GM12878 (cell line): Measurements from ENCODE around the gene SLC38A3. TPM values are rescaled to one million over a fixed set of nuclear protein-coding genes. Genes with fewer than 3 reads are reported as not detected.

Experiments
- ATAC-seq: fragments of 200-7000 bp; cut with Tn5 transposase; 3 replicates; pipeline ENCODE4 v1.9.1; 2020; ENCODE audit warnings: mild to moderate bottlenecking, moderate library complexity
- BruUV-seq: library from RNA; stranded (reverse); fragments of 400-500 nt; replicated peaks from 2 replicates; lab custom pipeline; 2021; lab: Mats Ljungman, UMichigan
- CTCF ChIA-PET: fragments of 300-600 bp; sonication (Branson Sonifier 250); formaldehyde crosslinking; extraction: SDS; loops from one replicate; lab custom pipeline; 2021; ENCODE audit warnings: inconsistent platforms; lab: Yijun Ruan, JAX
- POLR2A ChIA-PET: fragments of 350-600 bp; formaldehyde crosslinking; extraction: SDS; loops from one replicate; lab custom pipeline; 2021; ENCODE audit warnings: inconsistent platforms; lab: Charles Lee
- RAD21 ChIA-PET: fragments of 300-600 bp; sonication (Branson Sonifier 250); formaldehyde crosslinking; loops from one replicate; lab custom pipeline; 2023; ENCODE audit warnings: antibody characterized with exemption; ENCODE audit not compliant: unreplicated experiment; lab: Charles Lee
- SMC1A ChIA-PET: fragments of 300-600 bp; sonication (Branson Sonifier 250); formaldehyde crosslinking; loops from one replicate; lab custom pipeline; 2023; ENCODE audit not compliant: unreplicated experiment, uncharacterized antibody; lab: Charles Lee
- DNase-seq: peaks from one replicate; pipeline ENCODE4 v3.0.0-alpha.2; 2011; ENCODE audit warnings: low read depth, low spot score
- FAIRE-seq: peaks from 3 replicates; lab custom pipeline; 2011; peaks lifted over from hg19 to GRCh38; lab: Jason Lieb, UNC
- H2AFZ ChIP-seq: 2 replicates; pipeline ENCODE4 v1.6.0; 2011; ENCODE audit warnings: low read depth, low read length, control low read depth; ENCODE audit not compliant: control insufficient read depth
- H3K27ac ChIP-seq: 2 replicates; pipeline ENCODE4 v1.5.1; 2011; ENCODE audit warnings: control low read depth; ENCODE audit not compliant: control insufficient read depth, insufficient read depth
- H3K27me3 ChIP-seq, 2 experiments: replicated peaks in 1 of 2; 2 replicates each; pipeline versions ENCODE4 v1.6.0 to v1.6.1; 2011; ENCODE audit warnings: low read length in 1 of 2; ENCODE audit not compliant: control insufficient read depth in 2 of 2, insufficient read depth in 2 of 2
- H3K36me3 ChIP-seq, 2 experiments: 2 replicates each; pipeline ENCODE4 v1.5.1; 2011; ENCODE audit warnings: low read length in 1 of 2; ENCODE audit not compliant: control insufficient read depth in 2 of 2, insufficient read depth in 2 of 2
- H3K4me1 ChIP-seq: 2 replicates; pipeline ENCODE4 v1.6.1; 2011; ENCODE audit warnings: mild to moderate bottlenecking, low read length, moderate library complexity, mixed read lengths; ENCODE audit not compliant: control insufficient read depth, insufficient read depth
- H3K4me2 ChIP-seq: 2 replicates; pipeline ENCODE4 v1.6.0; 2011; ENCODE audit warnings: control low read depth; ENCODE audit not compliant: control insufficient read depth, insufficient read depth
- H3K4me3 ChIP-seq: fragments of 200-600 bp; sonication (generic); 2 replicates; pipeline ENCODE4 v1.5.1; 2016
- H3K79me2 ChIP-seq: 2 replicates; pipeline ENCODE4 v1.6.0; 2011; ENCODE audit warnings: low read length; ENCODE audit not compliant: control insufficient read depth, insufficient read depth
- H3K9ac ChIP-seq: 2 replicates; pipeline ENCODE4 v1.8.0; 2011; ENCODE audit warnings: low read length, control low read depth, mixed read lengths; ENCODE audit not compliant: control insufficient read depth, insufficient read depth
- H3K9me3 ChIP-seq: replicated peaks from 3 replicates; pipeline ENCODE4 v1.5.1; 2011; ENCODE audit warnings: mild to moderate bottlenecking, low read length; ENCODE audit not compliant: control insufficient read depth, insufficient read depth
- H4K20me1 ChIP-seq: 2 replicates; pipeline ENCODE4 v1.6.0; 2011; ENCODE audit not compliant: control insufficient read depth, insufficient read depth
- ATF7 ChIP-seq: fragments of 450-650 bp; IDR thresholded peaks from 2 replicates; pipeline ENCODE4 v1.6.1; 2016; ENCODE audit warnings: low read depth, mild to moderate bottlenecking
- ETV6 ChIP-seq, 2 experiments: fragments of 450-650 bp in 1 of 2; IDR thresholded peaks in 1 of 2; conservative IDR thresholded peaks in 1 of 2; 2 replicates each; pipeline ENCODE4 v1.6.1; 2014; ENCODE audit warnings: antibody characterized with exemption in 1 of 2, borderline replicate concordance in 1 of 2, low read depth in 1 of 2, mild to moderate bottlenecking in 1 of 2, moderate library complexity in 1 of 2
- MTA2 ChIP-seq: fragments of 450-650 bp; IDR thresholded peaks from 2 replicates; pipeline ENCODE4 v1.6.1; 2016; ENCODE audit warnings: low read depth, mild to moderate bottlenecking, moderate library complexity
- NFIC ChIP-seq: IDR thresholded peaks from 2 replicates; pipeline ENCODE4 v1.6.1; 2012; ENCODE audit warnings: low read depth, mild to moderate bottlenecking, inconsistent platforms, low read length, moderate library complexity
- TCF7 ChIP-seq: IDR thresholded peaks from 2 replicates; pipeline ENCODE4 v1.6.1; 2014; ENCODE audit warnings: antibody characterized with exemption, borderline replicate concordance
- WGBS: methylation state at CpG from one replicate; pipeline ENCODE4 v1.1.6; 2016; ENCODE audit warnings: low lambda C conversion rate; ENCODE audit not compliant: insufficient replicate concordance, insufficient coverage; ENCODE audit errors: missing lambda C conversion rate; 5-methylcytosine and 5-hydroxymethylcytosine counted together
- in situ Hi-C: fragments of 300-500 bp; cut with MboI; formaldehyde crosslinking; loops from 9 replicates; pipeline ENCODE4 v1.14.3; 2018; ENCODE audit warnings: mixed read lengths
- intact Hi-C: fragments of 100-400 bp; cut with micrococcal nuclease; formaldehyde crosslinking; loops from one replicate; pipeline ENCODE4 v1.14.2; 2022; ENCODE audit not compliant: unreplicated experiment
- polyA plus RNA-seq, 11 experiments: library from polyadenylated mRNA; depleted of rRNA in 4 of 11; unstranded in 6 of 11; stranded (reverse) in 5 of 11; fragments of >200 nt; fragmentation: Nextera tagmentation in 4 of 11; fragmentation: Illumina TruSeq in 1 of 11; extraction: Ambion mirVana in 4 of 11; extraction: Trizol in 1 of 11; gene quantifications; 1 replicate in 1 of 11; 2 replicates in 10 of 11; pipeline versions ENCODE4 v1.2.1 to v1.2.3, GENCODE V29; 2011 to 2016; ENCODE audit warnings: inconsistent platforms in 2 of 11, missing spikeins in 2 of 11, low read depth in 1 of 11
- total RNA-seq, 4 experiments: library from RNA; depleted of rRNA in 3 of 4; stranded (reverse); fragments of >200 nt in 3 of 4; fragmentation: Illumina TruSeq in 1 of 4; extraction: Trizol in 1 of 4; gene quantifications; 2 replicates each; pipeline versions ENCODE4 v1.2.1 to v1.2.3, GENCODE V29; 2013 to 2021
- TF ChIP-seq, protein P1 (sequence below): IDR thresholded peaks from 2 replicates; pipeline ENCODE4 v1.6.1; 2011; ENCODE audit warnings: borderline replicate concordance, low read depth, mild to moderate bottlenecking, moderate library complexity, mixed read lengths, low read length; ENCODE audit not compliant: insufficient read depth; ENCODE audit errors: extremely low read length
- TF ChIP-seq, protein P2 (sequence below): fragments of 450-650 bp; IDR thresholded peaks from 2 replicates; pipeline ENCODE4 v1.6.1; 2017; ENCODE audit warnings: mild to moderate bottlenecking, moderate library complexity
- TF ChIP-seq, protein P3 (sequence below): fragments of 450-650 bp; IDR thresholded peaks from 2 replicates; pipeline ENCODE4 v1.6.1; 2016; ENCODE audit warnings: mild to moderate bottlenecking

Gene SLC38A3
- total and polyA plus RNA-seq, 10 of the 15 experiments (the other 5 are each of a cell fraction or from before 2014, with no cell fraction given), result 0.14 TPM; not detected in 9

GRCh38 chr3:50167841-50168209, 37.2 kb upstream of the SLC38A3 start:
- Histone ChIP-seq H3K27ac (no peak overlapping the region), H3K27me3 (no peaks in the 10 kb centered on the region; a peak in 1 of 4 replicates), H3K4me3 (no peak overlapping the region), H3K36me3 (no peaks in the 10 kb centered on the region), H3K9me3 (no peaks in the 10 kb centered on the region), H3K9ac (no peak overlapping the region), H3K4me2 (no peak overlapping the region), H3K4me1 (no peaks in the 10 kb centered on the region), H4K20me1 (no peaks in the 10 kb centered on the region; the same call in 1 of the 2 replicates), H2AFZ (no peak overlapping the region), H3K79me2 (no peaks in the 10 kb centered on the region)
- ChIA-PET RAD21 (no interaction called here), SMC1A (no interaction called here), CTCF (no interaction called here), POLR2A (no interaction called here)
- in situ Hi-C loops, result no loop called here
- WGBS, result 40% methylated on average over 7 of the region's 7 CpGs
- DNase-seq (no peak), FAIRE-seq (no peak), ATAC-seq (no peak)
- TF ChIP-seq, protein P1, sequence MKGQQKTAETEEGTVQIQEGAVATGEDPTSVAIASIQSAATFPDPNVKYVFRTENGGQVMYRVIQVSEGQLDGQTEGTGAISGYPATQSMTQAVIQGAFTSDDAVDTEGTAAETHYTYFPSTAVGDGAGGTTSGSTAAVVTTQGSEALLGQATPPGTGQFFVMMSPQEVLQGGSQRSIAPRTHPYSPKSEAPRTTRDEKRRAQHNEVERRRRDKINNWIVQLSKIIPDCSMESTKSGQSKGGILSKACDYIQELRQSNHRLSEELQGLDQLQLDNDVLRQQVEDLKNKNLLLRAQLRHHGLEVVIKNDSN, result no peak
- no peak for TF ChIP-seq TCF7
- TF ChIP-seq, protein P2, sequence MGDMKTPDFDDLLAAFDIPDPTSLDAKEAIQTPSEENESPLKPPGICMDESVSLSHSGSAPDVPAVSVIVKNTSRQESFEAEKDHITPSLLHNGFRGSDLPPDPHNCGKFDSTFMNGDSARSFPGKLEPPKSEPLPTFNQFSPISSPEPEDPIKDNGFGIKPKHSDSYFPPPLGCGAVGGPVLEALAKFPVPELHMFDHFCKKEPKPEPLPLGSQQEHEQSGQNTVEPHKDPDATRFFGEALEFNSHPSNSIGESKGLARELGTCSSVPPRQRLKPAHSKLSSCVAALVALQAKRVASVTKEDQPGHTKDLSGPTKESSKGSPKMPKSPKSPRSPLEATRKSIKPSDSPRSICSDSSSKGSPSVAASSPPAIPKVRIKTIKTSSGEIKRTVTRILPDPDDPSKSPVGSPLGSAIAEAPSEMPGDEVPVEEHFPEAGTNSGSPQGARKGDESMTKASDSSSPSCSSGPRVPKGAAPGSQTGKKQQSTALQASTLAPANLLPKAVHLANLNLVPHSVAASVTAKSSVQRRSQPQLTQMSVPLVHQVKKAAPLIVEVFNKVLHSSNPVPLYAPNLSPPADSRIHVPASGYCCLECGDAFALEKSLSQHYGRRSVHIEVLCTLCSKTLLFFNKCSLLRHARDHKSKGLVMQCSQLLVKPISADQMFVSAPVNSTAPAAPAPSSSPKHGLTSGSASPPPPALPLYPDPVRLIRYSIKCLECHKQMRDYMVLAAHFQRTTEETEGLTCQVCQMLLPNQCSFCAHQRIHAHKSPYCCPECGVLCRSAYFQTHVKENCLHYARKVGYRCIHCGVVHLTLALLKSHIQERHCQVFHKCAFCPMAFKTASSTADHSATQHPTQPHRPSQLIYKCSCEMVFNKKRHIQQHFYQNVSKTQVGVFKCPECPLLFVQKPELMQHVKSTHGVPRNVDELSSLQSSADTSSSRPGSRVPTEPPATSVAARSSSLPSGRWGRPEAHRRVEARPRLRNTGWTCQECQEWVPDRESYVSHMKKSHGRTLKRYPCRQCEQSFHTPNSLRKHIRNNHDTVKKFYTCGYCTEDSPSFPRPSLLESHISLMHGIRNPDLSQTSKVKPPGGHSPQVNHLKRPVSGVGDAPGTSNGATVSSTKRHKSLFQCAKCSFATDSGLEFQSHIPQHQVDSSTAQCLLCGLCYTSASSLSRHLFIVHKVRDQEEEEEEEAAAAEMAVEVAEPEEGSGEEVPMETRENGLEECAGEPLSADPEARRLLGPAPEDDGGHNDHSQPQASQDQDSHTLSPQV, result no peak
- TF ChIP-seq ATF7, result no peak
- TF ChIP-seq, protein P3, sequence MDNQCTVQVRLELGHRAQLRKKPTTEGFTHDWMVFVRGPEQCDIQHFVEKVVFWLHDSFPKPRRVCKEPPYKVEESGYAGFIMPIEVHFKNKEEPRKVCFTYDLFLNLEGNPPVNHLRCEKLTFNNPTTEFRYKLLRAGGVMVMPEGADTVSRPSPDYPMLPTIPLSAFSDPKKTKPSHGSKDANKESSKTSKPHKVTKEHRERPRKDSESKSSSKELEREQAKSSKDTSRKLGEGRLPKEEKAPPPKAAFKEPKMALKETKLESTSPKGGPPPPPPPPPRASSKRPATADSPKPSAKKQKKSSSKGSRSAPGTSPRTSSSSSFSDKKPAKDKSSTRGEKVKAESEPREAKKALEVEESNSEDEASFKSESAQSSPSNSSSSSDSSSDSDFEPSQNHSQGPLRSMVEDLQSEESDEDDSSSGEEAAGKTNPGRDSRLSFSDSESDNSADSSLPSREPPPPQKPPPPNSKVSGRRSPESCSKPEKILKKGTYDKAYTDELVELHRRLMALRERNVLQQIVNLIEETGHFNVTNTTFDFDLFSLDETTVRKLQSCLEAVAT, result no peak
- no peak for TF ChIP-seq MTA2
- no peak for TF ChIP-seq ETV6 (conservative IDR thresholded peaks at IDR 0.05 in 1 of 2, IDR thresholded peaks at IDR 0.05 in 1 of 2; ENCODE audit: borderline replicate concordance in 1 of 2, low read depth in 1 of 2)
- TF ChIP-seq NFIC, result no peak
- intact Hi-C loops, result no loop called here
- no TSS peak for BruUV-seq
